Gastroesophageal sphincter (tissue), 3 donors: ENCODE measurements around the gene PMVK.

Source experiments
- CTCF ChIP-seq, 4 experiments: fragments of 200-600 bp in 2 of 4; fragments of 450-650 bp in 2 of 4; sonication (generic) in 1 of 4; IDR thresholded peaks; one replicate each; pipeline ENCODE4 v1.5.1; 2017 to 2019; ENCODE audit warnings: antibody characterized with exemption in 4 of 4, mild to moderate bottlenecking in 2 of 4, moderate library complexity in 2 of 4
- POLR2A ChIP-seq, 2 donors: fragments of 450-650 bp; IDR thresholded peaks; one replicate each; pipeline ENCODE4 v1.6.1; 2017; ENCODE audit warnings: antibody characterized with exemption in 2 of 2, mild to moderate bottlenecking in 2 of 2, moderate library complexity in 1 of 2
- POLR2AphosphoS5 ChIP-seq: sonication (generic); formaldehyde crosslinking; IDR thresholded peaks from one replicate; pipeline ENCODE4 v1.6.1; 2017; ENCODE audit warnings: antibody characterized with exemption

- TF ChIP-seq POLR2A (IDR thresholded peaks at IDR 0.05): no peak
- no peak for TF ChIP-seq POLR2AphosphoS5
- TF ChIP-seq CTCF (IDR thresholded peaks at IDR 0.05): no peak
Observed at GRCh38 chr1:154877370-154877974, 59.0 kb downstream of the PMVK start.
